Endodermal cell (in vitro differentiated cells): Measurements from ENCODE around the gene MINK1. TPM values are rescaled to one million over a fixed set of nuclear protein-coding genes. Genes with fewer than 3 reads are reported as not detected.

ENCODE experiments used
- DNase-seq: peaks from one replicate; pipeline ENCODE4 v3.0.0-alpha.2; 2017
- H3K27ac ChIP-seq: 2 replicates; pipeline ENCODE4 v1.5.1; 2013; ENCODE audit warnings: mild to moderate bottlenecking, low read depth, low read length, moderate library complexity
- H3K27me3 ChIP-seq: 2 replicates; pipeline ENCODE4 v1.6.1; 2013; ENCODE audit warnings: mild to moderate bottlenecking, low read length, moderate library complexity; ENCODE audit not compliant: insufficient read depth, control insufficient read depth, poor library complexity, severe bottlenecking
- H3K36me3 ChIP-seq: 2 replicates; pipeline ENCODE4 v1.7.0; 2013; ENCODE audit warnings: mild to moderate bottlenecking, low read length, moderate library complexity; ENCODE audit not compliant: control insufficient read depth, insufficient read depth
- H3K4me1 ChIP-seq: one replicate; pipeline ENCODE4 v1.7.0; 2013; ENCODE audit warnings: low read length; ENCODE audit not compliant: control insufficient read depth, insufficient read depth
- H3K4me3 ChIP-seq: 2 replicates; pipeline ENCODE4 v1.5.1; 2013; ENCODE audit warnings: mild to moderate bottlenecking, low read length, moderate library complexity
- H3K9ac ChIP-seq: 2 replicates; pipeline ENCODE4 v1.6.1; 2013; ENCODE audit warnings: mild to moderate bottlenecking, low read length, moderate library complexity; ENCODE audit not compliant: poor library complexity, severe bottlenecking; ENCODE audit errors: extremely low read depth
- H3K9me3 ChIP-seq: 2 replicates; pipeline ENCODE4 v1.6.1; 2013; ENCODE audit warnings: mild to moderate bottlenecking, low read length, moderate library complexity; ENCODE audit not compliant: control insufficient read depth
- H3K27ac Mint-ChIP-seq: 2 replicates; pipeline ENCODE4 v1.8.0; 2020; ENCODE audit warnings: mixed read lengths
- H3K27me3 Mint-ChIP-seq: 2 replicates; pipeline ENCODE4 v1.8.0; 2021; ENCODE audit warnings: mild to moderate bottlenecking, mixed read lengths; ENCODE audit not compliant: insufficient read depth
- H3K36me3 Mint-ChIP-seq: 2 replicates; pipeline ENCODE4 v1.8.0; 2020; ENCODE audit warnings: low read depth, mixed read lengths
- H3K4me1 Mint-ChIP-seq: 2 replicates; pipeline ENCODE4 v1.8.0; 2020; ENCODE audit warnings: mixed read lengths
- H3K4me3 Mint-ChIP-seq: 2 replicates; pipeline ENCODE4 v1.8.0; 2020; ENCODE audit warnings: mild to moderate bottlenecking, moderate library complexity, mixed read lengths
- H3K9me3 Mint-ChIP-seq: 2 replicates; pipeline ENCODE4 v1.8.0; 2020; ENCODE audit warnings: mild to moderate bottlenecking, mixed read lengths
- CTCF ChIP-seq: fragments of 200-600 bp; sonication (generic); conservative IDR thresholded peaks from 2 replicates; pipeline ENCODE4 v1.5.0; 2021; ENCODE audit warnings: antibody characterized with exemption, mild to moderate bottlenecking
- WGBS, 2 experiments: methylation state at CpG; one replicate each; pipeline versions ENCODE4 v1.1.5 to v1.1.7; 2013; ENCODE audit warnings: missing lambda C conversion rate in 2 of 2, mixed read lengths in 1 of 2; ENCODE audit not compliant: insufficient coverage in 1 of 2, insufficient read length in 1 of 2; 5-methylcytosine and 5-hydroxymethylcytosine counted together
- total RNA-seq, 2 donors: library from RNA; stranded (reverse); fragmentation: NEBNext Ultra II Directional in 1 of 2; extraction: Animal tissue kit (Norgen Biotek cat#: 25700) in 1 of 2; gene quantifications; 2 replicates in 1 of 2; 3 replicates in 1 of 2; pipeline ENCODE4 v1.2.1, GENCODE V29; 2021

Gene MINK1
- total RNA-seq, 2 donors from 2014 or later: 75.0 to 79.7 TPM

GRCh38 chr17:4807605-4808377 is 25.3 kb upstream of the MINK1 start:
- Histone ChIP-seq H3K36me3 (peaks cover 31% of the 10 kb centered on the region), H3K4me3 (peak overlapping the region; percentile 78), H3K9ac (peak overlapping the region; percentile 8), H3K27ac (no peak overlapping the region), H3K9me3 (no peaks in the 10 kb centered on the region), H3K27me3 (no peaks in the 10 kb centered on the region), H3K4me1 (no peaks in the 10 kb centered on the region)
- 46 to 57% methylated on average over 16 to 32 of the region's 32 CpGs for WGBS, 2 experiments
- H3K9me3 Mint-ChIP-seq: no peaks in the 10 kb centered on the region
- H3K4me1 Mint-ChIP-seq: peaks cover 6% of the 10 kb centered on the region
- H3K4me3 Mint-ChIP-seq: peak overlapping the region; percentile 79
- peak; percentile 65 for DNase-seq
- peaks cover 28% of the 10 kb centered on the region for H3K36me3 Mint-ChIP-seq
- H3K27me3 Mint-ChIP-seq: no peaks in the 10 kb centered on the region
- H3K27ac Mint-ChIP-seq: peak overlapping the region; percentile 86
- no peak for TF ChIP-seq CTCF

- WGBS, 2 experiments: 85 to 94% methylated on average over 4 to 6 of the region's 6 CpGs
- no peaks in the 10 kb centered on the region for H3K27me3 ChIP-seq
- H3K27ac ChIP-seq: no peak overlapping the region
- DNase-seq: no peak
- no peak for TF ChIP-seq CTCF
- H3K27ac Mint-ChIP-seq: no peak overlapping the region
- H3K9ac ChIP-seq: no peak overlapping the region
- no peaks in the 10 kb centered on the region for H3K9me3 ChIP-seq
- peaks cover 6% of the 10 kb centered on the region for H3K4me1 Mint-ChIP-seq
- no peaks in the 10 kb centered on the region for H3K27me3 Mint-ChIP-seq
- no peaks in the 10 kb centered on the region for H3K9me3 Mint-ChIP-seq
- no peaks in the 10 kb centered on the region for H3K4me1 ChIP-seq
- H3K36me3 ChIP-seq: peaks cover 31% of the 10 kb centered on the region
- H3K4me3 Mint-ChIP-seq: peak overlapping the region; percentile 79
- peaks cover 32% of the 10 kb centered on the region for H3K36me3 Mint-ChIP-seq
- H3K4me3 ChIP-seq: peak overlapping the region; percentile 78
Observed at GRCh38 chr17:4808378-4808767, 24.8 kb upstream of the MINK1 start.

GRCh38 chr17:4810696-4811290 is 22.3 kb upstream of the MINK1 start:
- Histone ChIP-seq H3K9ac (no peak overlapping the region), H3K4me3 (no peak overlapping the region), H3K27ac (no peak overlapping the region), H3K4me1 (no peaks in the 10 kb centered on the region), H3K27me3 (no peaks in the 10 kb centered on the region), H3K9me3 (no peaks in the 10 kb centered on the region), H3K36me3 (peaks cover 52% of the 10 kb centered on the region)
- no peak for DNase-seq
- Mint-ChIP-seq H3K9me3 (no peaks in the 10 kb centered on the region), H3K27me3 (no peaks in the 10 kb centered on the region), H3K4me3 (no peak overlapping the region), H3K4me1 (peaks cover 6% of the 10 kb centered on the region), H3K27ac (no peak overlapping the region), H3K36me3 (peaks cover 46% of the 10 kb centered on the region)
- no peak for TF ChIP-seq CTCF
- WGBS, 2 experiments: 94 to 97% methylated on average over 8 to 13 of the region's 13 CpGs
